Kidney (tissue), 14 donors: ENCODE results near the gene FUT9. TPM values are rescaled to one million over a fixed set of nuclear protein-coding genes. Genes with fewer than 3 reads are reported as not detected.

Experiments
- DNase-seq, 5 donors: peaks; one replicate each; pipeline ENCODE4 v3.0.0-alpha.2; 2013 to 2020
- FAIRE-seq: peaks from 2 replicates; lab custom pipeline; 2012; peaks lifted over from hg19 to GRCh38; lab: Jason Lieb, UNC
- H3K27ac ChIP-seq, 2 donors: one replicate each; pipeline ENCODE4 v1.7.0; 2013; ENCODE audit warnings: low read depth in 2 of 2, low read length in 2 of 2, inconsistent platforms in 1 of 2
- H3K27me3 ChIP-seq: one replicate; pipeline ENCODE4 v1.7.1; 2013; ENCODE audit warnings: low read length, inconsistent platforms; ENCODE audit not compliant: control insufficient read depth, insufficient read depth
- H3K36me3 ChIP-seq, 3 donors: one replicate each; pipeline versions ENCODE4 v1.7.0 to v1.7.1; 2013; ENCODE audit warnings: low read length in 3 of 3, control low read depth in 1 of 3, inconsistent platforms in 1 of 3; ENCODE audit not compliant: insufficient read depth in 3 of 3, control insufficient read depth in 2 of 3
- H3K4me1 ChIP-seq, 3 donors: one replicate each; pipeline versions ENCODE4 v1.7.0 to v1.7.1; 2013; ENCODE audit warnings: low read length in 3 of 3, inconsistent platforms in 1 of 3, low read depth in 1 of 3; ENCODE audit not compliant: control insufficient read depth in 2 of 3, insufficient read depth in 2 of 3
- H3K4me3 ChIP-seq, 3 donors: one replicate each; pipeline versions ENCODE4 v1.7.0 to v1.8.1; 2013; ENCODE audit warnings: low read length in 3 of 3, control low read depth in 1 of 3, inconsistent platforms in 1 of 3
- H3K9ac ChIP-seq, 3 donors: one replicate each; pipeline versions ENCODE4 v1.7.0 to v1.7.1; 2013; ENCODE audit warnings: low read length in 3 of 3, control low read depth in 1 of 3, inconsistent platforms in 1 of 3
- H3K9me3 ChIP-seq, 3 donors: one replicate each; pipeline versions ENCODE4 v1.7.0 to v1.7.1; 2013; ENCODE audit warnings: low read length in 3 of 3, control low read depth in 1 of 3, inconsistent platforms in 1 of 3; ENCODE audit not compliant: control insufficient read depth in 2 of 3, insufficient read depth in 1 of 3
- intact Hi-C: fragments of 100-400 bp; cut with DNase I; formaldehyde crosslinking; loops from one replicate; pipeline ENCODE4 v1.11.1; 2022
- polyA plus RNA-seq: library from polyadenylated mRNA; stranded (reverse); fragments of 350-450 nt; fragmentation: Illumina TruSeq; extraction: RNeasy Lipid Tissue Mini Kit (QIAGEN cat#74804); gene quantifications from one replicate; pipeline ENCODE4 v1.2.3, GENCODE V29; 2014; ENCODE audit warnings: low read depth, low replicate concordance; ENCODE audit not compliant: insufficient read depth
- total RNA-seq: library from RNA; stranded (reverse); fragmentation: NEBNext Ultra II Directional; extraction: Animal tissue kit (Norgen Biotek cat#: 25700); gene quantifications from one replicate; pipeline ENCODE4 v1.2.1, GENCODE V29; 2021
- TF ChIP-seq, protein P1 (sequence below): IDR thresholded peaks from 3 replicates; pipeline ENCODE4 v1.5.1; 2012; ENCODE audit warnings: mild to moderate bottlenecking, moderate library complexity, borderline replicate concordance; ENCODE audit not compliant: insufficient read depth; ENCODE audit errors: extremely low read depth
- donor health status: control.
- donor health status: control.
- donor health status: control.
- donor health status: control.
- donor health status: control.
- donor health status: DM: yes; HTN: yes; CAD: no.
- donor health status: Normal renal cell carcinoma (clear cell type).

Gene FUT9
- total and polyA plus RNA-seq, 2 donors from 2014 or later, result 0.06 to 0.13 TPM

DNA sequence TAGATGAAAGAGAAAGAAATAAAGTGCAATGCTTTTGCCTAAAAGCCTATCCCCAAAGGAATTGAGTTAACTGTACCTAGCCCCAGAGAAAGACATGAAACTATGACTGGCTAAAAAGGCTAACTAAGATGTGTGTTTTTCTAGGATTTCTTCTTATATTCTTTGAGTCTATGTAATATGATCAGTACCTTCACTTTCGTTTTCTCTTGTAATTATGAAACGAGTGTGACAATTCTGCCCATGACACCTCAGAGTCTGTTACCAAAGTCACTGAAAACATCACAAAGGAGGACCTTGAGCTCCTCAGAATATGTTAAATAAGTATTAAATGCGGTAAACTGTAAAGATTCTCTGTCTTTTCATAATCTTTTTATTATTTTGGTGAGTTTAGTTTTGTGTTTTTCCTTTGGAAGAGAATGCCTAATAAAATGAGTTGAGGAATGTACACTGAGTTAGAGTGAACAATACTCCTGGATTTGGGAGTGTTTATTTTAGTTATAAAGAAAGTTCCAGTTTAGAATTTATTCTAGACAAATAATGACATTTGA lies 141.3 kb downstream of the FUT9 start:
- Histone ChIP-seq H3K36me3 (no peaks in the 10 kb centered on the region), H3K4me3 (peak overlapping the region in 1 of 3 donors; percentile 7), H3K27me3 (no peaks in the 10 kb centered on the region), H3K27ac (no peak overlapping the region), H3K9ac (no peak overlapping the region), H3K4me1 (no peaks in the 10 kb centered on the region), H3K9me3 (no peaks in the 10 kb centered on the region)
- no peak for DNase-seq
- intact Hi-C loops, result no loop called here
- TF ChIP-seq, protein P1, sequence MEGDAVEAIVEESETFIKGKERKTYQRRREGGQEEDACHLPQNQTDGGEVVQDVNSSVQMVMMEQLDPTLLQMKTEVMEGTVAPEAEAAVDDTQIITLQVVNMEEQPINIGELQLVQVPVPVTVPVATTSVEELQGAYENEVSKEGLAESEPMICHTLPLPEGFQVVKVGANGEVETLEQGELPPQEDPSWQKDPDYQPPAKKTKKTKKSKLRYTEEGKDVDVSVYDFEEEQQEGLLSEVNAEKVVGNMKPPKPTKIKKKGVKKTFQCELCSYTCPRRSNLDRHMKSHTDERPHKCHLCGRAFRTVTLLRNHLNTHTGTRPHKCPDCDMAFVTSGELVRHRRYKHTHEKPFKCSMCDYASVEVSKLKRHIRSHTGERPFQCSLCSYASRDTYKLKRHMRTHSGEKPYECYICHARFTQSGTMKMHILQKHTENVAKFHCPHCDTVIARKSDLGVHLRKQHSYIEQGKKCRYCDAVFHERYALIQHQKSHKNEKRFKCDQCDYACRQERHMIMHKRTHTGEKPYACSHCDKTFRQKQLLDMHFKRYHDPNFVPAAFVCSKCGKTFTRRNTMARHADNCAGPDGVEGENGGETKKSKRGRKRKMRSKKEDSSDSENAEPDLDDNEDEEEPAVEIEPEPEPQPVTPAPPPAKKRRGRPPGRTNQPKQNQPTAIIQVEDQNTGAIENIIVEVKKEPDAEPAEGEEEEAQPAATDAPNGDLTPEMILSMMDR, result no peak
- no peak for FAIRE-seq

DNA sequence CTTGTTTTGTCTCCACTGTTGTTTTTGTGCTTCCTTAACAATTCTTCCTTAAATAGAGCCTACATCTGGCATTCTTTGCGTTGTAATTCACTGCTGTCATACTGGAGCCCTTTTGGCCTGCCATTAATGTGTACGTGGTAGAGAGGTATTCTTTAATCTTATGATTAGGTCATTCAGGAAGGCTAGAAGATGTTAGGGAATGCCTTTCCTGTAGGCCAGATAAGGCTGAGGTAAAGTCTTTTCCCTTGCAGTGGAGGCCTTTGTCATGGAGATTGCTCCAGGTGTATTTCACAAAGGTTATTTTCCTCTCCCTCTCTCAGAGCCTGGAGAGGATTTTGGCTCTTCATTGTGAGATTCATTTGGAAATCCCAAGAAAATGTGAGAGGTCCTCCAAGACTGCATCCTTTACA lies 146.9 kb downstream of the FUT9 start:
- no peak overlapping the region for H3K27ac ChIP-seq
- no peak overlapping the region for H3K4me3 ChIP-seq
- no peak overlapping the region for H3K9ac ChIP-seq
- intact Hi-C loops, result no loop called here
- TF ChIP-seq, protein P1, result no peak
- no peaks in the 10 kb centered on the region for H3K36me3 ChIP-seq
- DNase-seq, result no peak
- no peaks in the 10 kb centered on the region for H3K9me3 ChIP-seq
- H3K4me1 ChIP-seq, result no peaks in the 10 kb centered on the region
- FAIRE-seq, result no peak
- no peaks in the 10 kb centered on the region for H3K27me3 ChIP-seq

- Histone ChIP-seq H3K36me3 (no peaks in the 10 kb centered on the region), H3K9me3 (no peaks in the 10 kb centered on the region), H3K27ac (no peak overlapping the region), H3K27me3 (no peaks in the 10 kb centered on the region), H3K4me1 (no peaks in the 10 kb centered on the region), H3K4me3 (no peak overlapping the region), H3K9ac (no peak overlapping the region)
- FAIRE-seq (no peak), DNase-seq (no peak)
- TF ChIP-seq, protein P1, result no peak
- intact Hi-C loops, result no loop called here
Observed at GRCh38 chr6:96164802-96165201, 149.0 kb downstream of the FUT9 start.

DNA sequence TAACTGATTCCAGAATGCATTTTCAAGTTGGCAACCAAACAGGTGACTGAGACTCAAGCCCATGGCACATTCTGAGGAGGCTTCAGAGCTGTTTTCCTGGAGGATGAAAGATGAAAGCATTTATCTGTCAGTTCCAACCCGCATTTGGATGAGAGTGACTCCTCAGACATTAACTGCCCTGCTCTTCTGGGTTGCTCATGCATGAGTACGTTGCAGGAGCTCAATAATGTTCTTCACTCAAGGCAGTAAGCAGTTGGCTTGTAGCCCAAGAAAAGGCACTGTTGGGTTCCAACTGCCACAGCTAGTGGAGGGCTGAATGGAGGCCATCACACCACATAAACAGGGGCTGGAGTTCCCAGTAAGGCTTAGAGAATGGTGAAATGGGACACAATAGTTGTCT lies 155.3 kb downstream of the FUT9 start:
- H3K27me3 ChIP-seq, result no peaks in the 10 kb centered on the region
- no peaks in the 10 kb centered on the region for H3K9me3 ChIP-seq
- H3K4me3 ChIP-seq, result no peak overlapping the region
- H3K27ac ChIP-seq, result no peak overlapping the region
- FAIRE-seq (no peak), DNase-seq (no peak)
- TF ChIP-seq, protein P1, result no peak
- intact Hi-C loops, result no loop called here
- H3K36me3 ChIP-seq, result no peaks in the 10 kb centered on the region
- H3K9ac ChIP-seq, result no peak overlapping the region
- no peaks in the 10 kb centered on the region for H3K4me1 ChIP-seq
